SK-N-SH (cell line): ENCODE results near the gene ZC3H18. TPM values are rescaled to one million over a fixed set of nuclear protein-coding genes. Genes with fewer than 3 reads are reported as not detected.
A peak's percentile ranks its signal among the peaks of the same experiment; 100 is the strongest.
"Not testable (repeated sequence)": the region's sequence is repeated elsewhere in the genome, so short reads cannot be mapped to it uniquely, and the experiment has no call there.

ENCODE experiments used
- CTCF ChIA-PET: fragments of 300-600, 350-600 bp; formaldehyde crosslinking; extraction: SDS; loops from one replicate; lab custom pipeline; 2021; lab: Yijun Ruan, JAX
- POLR2A ChIA-PET: fragments of 350-600 bp; sonication (Branson Sonifier 250); formaldehyde crosslinking; extraction: SDS; loops from one replicate; lab custom pipeline; 2020; ENCODE audit warnings: antibody characterized with exemption, inconsistent platforms; lab: Yijun Ruan, JAX
- DNase-seq: peaks from one replicate; pipeline ENCODE4 v3.0.0; 2012
- H2AFZ ChIP-seq: fragments of 200-600 bp; sonication (generic); 2 replicates; pipeline ENCODE4 v1.8.1; 2016; ENCODE audit warnings: antibody characterized with exemption, mild to moderate bottlenecking, low read depth
- H3F3A ChIP-seq: fragments of 200-600 bp; sonication (generic); replicated peaks from 2 replicates; pipeline ENCODE3; 2016; ENCODE audit warnings: antibody characterized with exemption, mild to moderate bottlenecking; ENCODE audit not compliant: insufficient read depth
- H3K27ac ChIP-seq, 2 experiments: fragments of 200-500 bp in 1 of 2; fragments of 200-600 bp in 1 of 2; sonication (Bioruptor generic) in 1 of 2; sonication (generic), shearing (Covaris generic) in 1 of 2; 2 replicates each; pipeline versions ENCODE4 v1.5.1 to v1.6.1; 2014 to 2016; ENCODE audit warnings: low read depth in 2 of 2, inconsistent platforms in 1 of 2, low read length in 1 of 2, mild to moderate bottlenecking in 1 of 2, mixed read lengths in 1 of 2
- H3K27me3 ChIP-seq: fragments of 200-600 bp; sonication (generic), shearing (Covaris generic); 2 replicates; pipeline ENCODE4 v1.6.1; 2016; ENCODE audit warnings: mixed run types; ENCODE audit not compliant: insufficient read depth
- H3K36me3 ChIP-seq, 2 experiments: fragments of 200-500 bp in 1 of 2; fragments of 200-600 bp in 1 of 2; sonication (Bioruptor generic) in 1 of 2; sonication (generic) in 1 of 2; replicated peaks in 1 of 2; 2 replicates each; pipeline versions ENCODE3 to v1.5.1; 2014 to 2016; ENCODE audit warnings: low read length in 1 of 2, mild to moderate bottlenecking in 1 of 2; ENCODE audit not compliant: insufficient read depth in 2 of 2, control insufficient read depth in 1 of 2
- H3K4me1 ChIP-seq, 2 experiments: fragments of 200-500 bp in 1 of 2; fragments of 200-600 bp in 1 of 2; sonication (Bioruptor generic) in 1 of 2; sonication (generic), shearing (Covaris generic) in 1 of 2; 2 replicates each; pipeline versions ENCODE4 v1.5.1 to v1.6.1; 2014 to 2016; ENCODE audit warnings: low read depth in 1 of 2, low read length in 1 of 2, mixed run types in 1 of 2; ENCODE audit not compliant: insufficient read depth in 2 of 2, control insufficient read depth in 1 of 2
- H3K4me2 ChIP-seq: fragments of 200-600 bp; sonication (generic), shearing (Covaris generic); 2 replicates; pipeline ENCODE4 v1.6.1; 2017; ENCODE audit warnings: mixed run types
- H3K4me3 ChIP-seq, 2 experiments: fragments of 200-500 bp in 1 of 2; fragments of 200-600 bp in 1 of 2; sonication (Bioruptor generic) in 1 of 2; sonication (generic), shearing (Covaris generic) in 1 of 2; 2 replicates each; pipeline versions ENCODE4 v1.5.1 to v1.8.1; 2014 to 2016; ENCODE audit warnings: low read depth in 2 of 2, inconsistent platforms in 1 of 2, low read length in 1 of 2, mild to moderate bottlenecking in 1 of 2, mixed read lengths in 1 of 2, moderate library complexity in 1 of 2
- H3K79me2 ChIP-seq: fragments of 200-600 bp; sonication (generic); 2 replicates; pipeline ENCODE4 v1.8.1; 2017; ENCODE audit warnings: mild to moderate bottlenecking; ENCODE audit not compliant: insufficient read depth
- H3K9ac ChIP-seq: fragments of 200-600 bp; sonication (generic); 2 replicates; pipeline ENCODE4 v1.6.1; 2017; ENCODE audit warnings: mixed run types
- H3K9me2 ChIP-seq: fragments of 200-600 bp; sonication (generic); 2 replicates; pipeline ENCODE4 v1.6.1; 2017; ENCODE audit warnings: mixed run types
- H3K9me3 ChIP-seq: fragments of 200-600 bp; sonication (generic); 2 replicates; pipeline ENCODE4 v1.6.1; 2017; ENCODE audit warnings: mixed run types, mild to moderate bottlenecking, moderate library complexity
- H4K20me1 ChIP-seq: fragments of 200-600 bp; sonication (generic); 2 replicates; pipeline ENCODE4 v1.6.1; 2017; ENCODE audit warnings: mild to moderate bottlenecking, mixed run types; ENCODE audit not compliant: insufficient read depth
- ELF1 ChIP-seq: IDR thresholded peaks from 2 replicates; pipeline ENCODE4 v1.4.0; 2012
- EP300 ChIP-seq, 2 experiments: IDR thresholded peaks; 2 replicates each; pipeline versions ENCODE4 v1.4.0 to v1.6.1; 2012; ENCODE audit warnings: borderline replicate concordance in 1 of 2, low read depth in 1 of 2, low read length in 1 of 2
- FOSL2 ChIP-seq: IDR thresholded peaks from 2 replicates; pipeline ENCODE4 v1.4.0; 2012; ENCODE audit warnings: low read depth, mild to moderate bottlenecking, moderate library complexity, borderline replicate concordance
- GABPA ChIP-seq: IDR thresholded peaks from 2 replicates; pipeline ENCODE4 v1.4.0; 2012; ENCODE audit warnings: low read depth, mild to moderate bottlenecking
- MXI1 ChIP-seq: IDR thresholded peaks from 2 replicates; pipeline ENCODE4 v1.6.1; 2012; ENCODE audit warnings: mild to moderate bottlenecking, low read depth, low read length, improper control_type of control experiment
- NRF1 ChIP-seq: IDR thresholded peaks from 2 replicates; pipeline ENCODE4 v1.6.1; 2012; ENCODE audit warnings: low read depth, mild to moderate bottlenecking, low read length
- RAD21 ChIP-seq: IDR thresholded peaks from 2 replicates; pipeline ENCODE4 v1.6.1; 2012; ENCODE audit warnings: mild to moderate bottlenecking, low read length
- SMC3 ChIP-seq: IDR thresholded peaks from 2 replicates; pipeline ENCODE4 v1.6.1; 2012; ENCODE audit warnings: low read depth, low read length, improper control_type of control experiment
- USF1 ChIP-seq: IDR thresholded peaks from 2 replicates; pipeline ENCODE4 v1.4.0; 2012; ENCODE audit warnings: low read depth, borderline replicate concordance
- USF2 ChIP-seq: fragments of 150-350 bp; IDR thresholded peaks from 2 replicates; pipeline ENCODE4 v1.6.1; 2017; ENCODE audit warnings: antibody characterized with exemption, low read length, low read depth, borderline replicate concordance
- YY1 ChIP-seq: IDR thresholded peaks from 2 replicates; pipeline ENCODE4 v1.4.0; 2012; ENCODE audit warnings: low read depth, mild to moderate bottlenecking
- WGBS: methylation state at CpG from one replicate; pipeline ENCODE4 v1.1.6; 2017; ENCODE audit warnings: low lambda C conversion rate; 5-methylcytosine and 5-hydroxymethylcytosine counted together
- polyA plus RNA-seq, 3 experiments: library from polyadenylated mRNA; depleted of rRNA; stranded (reverse); fragments of >200 nt; gene quantifications; 2 replicates each; pipeline ENCODE4 v1.2.3, GENCODE V29; 2012
- TF ChIP-seq, protein P1 (sequence below): IDR thresholded peaks from 2 replicates; pipeline ENCODE4 v1.4.0; 2012; ENCODE audit warnings: low read depth

The ZC3H18 gene
- polyA plus RNA-seq, 1 of the 3 experiments (the other 2 are of a cell fraction), result 32.7 TPM

- Histone ChIP-seq H4K20me1 (no peaks in the 10 kb centered on the region), H3K9me3 (no peaks in the 10 kb centered on the region), H3K27ac (no peak overlapping the region), H3K36me3 (peaks cover 0 to 3% of the 10 kb centered on the region in 2 experiments), H3K4me2 (no peak overlapping the region), H3K4me3 (no peak overlapping the region), H3F3A (no peaks in the 10 kb centered on the region), H2AFZ (no peak overlapping the region), H3K9me2 (no peaks in the 10 kb centered on the region), H3K79me2 (peaks cover 4% of the 10 kb centered on the region; the same call in 1 of the 2 replicates), H3K27me3 (no peaks in the 10 kb centered on the region), H3K9ac (no peak overlapping the region), H3K4me1 (no peaks in the 10 kb centered on the region; a peak in 1 of 4 replicates)
- POLR2A ChIA-PET, result no interaction called here
- CTCF ChIA-PET, result no interaction called here
- DNase-seq, result peak; percentile 65
- no peak for TF ChIP-seq ELF1
- peak; percentile 28 for TF ChIP-seq RAD21
- 81% methylated on average over 4 of the region's 5 CpGs for WGBS
Measured at GRCh38 chr16:88667461-88667860, 97.3 kb downstream of the ZC3H18 start.

GRCh38 chr16:88669493-88669892 lies 99.3 kb downstream of the ZC3H18 start:
- H3K27ac ChIP-seq, H3K79me2 ChIP-seq, H3K4me1 ChIP-seq, H3K36me3 ChIP-seq, H3K27me3 ChIP-seq, H3K9me2 ChIP-seq, H3K4me2 ChIP-seq, H3F3A ChIP-seq, H3K9ac ChIP-seq, H3K9me3 ChIP-seq, POLR2A ChIA-PET, H2AFZ ChIP-seq, H4K20me1 ChIP-seq, H3K4me3 ChIP-seq, DNase-seq: not testable (repeated sequence)
- 88% methylated on average over 8 of the region's 8 CpGs for WGBS
- CTCF ChIA-PET, result interaction anchor here (1.4 to 1.8 kb wide), 2 partner anchors 16 to 108 kb away, joined by 3 to 4 read pairs; no protein-coding TSS in a partner anchor

GRCh38 chr16:88669980-88670379 lies 99.8 kb downstream of the ZC3H18 start:
- Histone ChIP-seq H3K9me2 (no peaks in the 10 kb centered on the region), H3K27ac (no peak overlapping the region), H3K79me2 (no peaks in the 10 kb centered on the region), H3K27me3 (no peaks in the 10 kb centered on the region), H2AFZ (no peak overlapping the region), H3K4me3 (no peak overlapping the region), H3K9ac (no peak overlapping the region), H3K4me2 (no peak overlapping the region), H3K9me3 (no peaks in the 10 kb centered on the region), H3K4me1 (no peaks in the 10 kb centered on the region; a peak in 1 of 4 replicates), H3F3A (no peaks in the 10 kb centered on the region), H3K36me3 (peaks cover 0 to 3% of the 10 kb centered on the region in 2 experiments), H4K20me1 (no peaks in the 10 kb centered on the region)
- 90% methylated on average over 10 of the region's 10 CpGs for WGBS
- ChIA-PET POLR2A (no interaction called here), CTCF (interaction anchor here (1.4 to 1.8 kb wide), 2 partner anchors 15 to 108 kb away, joined by 3 to 4 read pairs; no protein-coding TSS in a partner anchor)
- DNase-seq, result no peak
- no peak for TF ChIP-seq NRF1
- TF ChIP-seq FOSL2, result no peak
- no peak for TF ChIP-seq YY1
- no peak for TF ChIP-seq ELF1

DNA sequence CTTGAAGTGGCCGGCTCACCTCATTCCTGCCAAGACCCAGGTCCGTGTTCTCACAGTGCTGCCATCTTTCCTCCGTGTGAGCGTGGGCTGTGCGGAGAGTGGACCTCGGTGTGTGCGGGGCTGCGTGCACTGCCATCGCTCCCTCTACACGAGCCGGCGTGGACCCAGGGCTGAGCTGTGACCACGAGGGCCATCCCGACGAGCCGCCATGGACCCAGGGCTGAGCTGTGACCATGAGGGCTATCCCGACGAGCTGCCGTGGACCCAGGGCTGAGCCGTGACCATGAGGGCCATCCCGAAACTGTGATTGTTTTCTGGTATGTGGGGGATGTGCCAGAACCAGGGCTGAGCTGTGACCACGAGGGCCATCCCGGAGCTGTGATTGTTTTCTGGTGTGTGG lies 101.6 kb downstream of the ZC3H18 start:
- Histone ChIP-seq H3K4me3 (no peak overlapping the region), H3K27ac (no peak overlapping the region), H3F3A (no peaks in the 10 kb centered on the region), H3K36me3 (peaks cover 0 to 3% of the 10 kb centered on the region in 2 experiments), H3K9ac (no peak overlapping the region), H3K9me3 (no peaks in the 10 kb centered on the region), H3K4me2 (no peak overlapping the region), H3K79me2 (no peaks in the 10 kb centered on the region), H2AFZ (no peak overlapping the region), H3K27me3 (no peaks in the 10 kb centered on the region), H3K4me1 (no peaks in the 10 kb centered on the region; a peak in 1 of 4 replicates), H3K9me2 (no peaks in the 10 kb centered on the region), H4K20me1 (no peaks in the 10 kb centered on the region)
- no peak for DNase-seq
- WGBS, result 85% methylated on average over 17 of the region's 23 CpGs
- ChIA-PET POLR2A (interaction anchor here (0.7 kb wide), 1 partner anchor 40 kb away, joined by 4 read pairs; no protein-coding TSS in a partner anchor), CTCF (interaction anchor here (0.7 to 2.7 kb wide), 6 partner anchors 8 to 65 kb away, joined by 3 to 12 read pairs (median 4); no protein-coding TSS in a partner anchor)
- TF ChIP-seq SMC3 (no peak), FOSL2 (no peak), MXI1 (no peak), USF1 (no peak), USF2 (no peak), EP300 (IDR thresholded peaks at IDR 0.05; ENCODE audit: borderline replicate concordance in 1 of 2, low read depth in 1 of 2, low read length in 1 of 2) (no peak), GABPA (no peak)
- TF ChIP-seq, protein P1, sequence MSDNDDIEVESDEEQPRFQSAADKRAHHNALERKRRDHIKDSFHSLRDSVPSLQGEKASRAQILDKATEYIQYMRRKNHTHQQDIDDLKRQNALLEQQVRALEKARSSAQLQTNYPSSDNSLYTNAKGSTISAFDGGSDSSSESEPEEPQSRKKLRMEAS, result no peak
